Activated CD4-positive, alpha-beta T cell treated with anti-CD3 and anti-CD28 coated beads, Interleukin-2, amount 10 ng/mL, durations not matched to agents 24 days and 14 days (primary cell): ENCODE results near the gene HS3ST4. TPM values are rescaled to one million over a fixed set of nuclear protein-coding genes. Genes with fewer than 3 reads are reported as not detected.

Source experiments
- DNase-seq: peaks from one replicate; pipeline ENCODE4 v3.0.0; 2022
- H3K27ac Mint-ChIP-seq: one replicate; pipeline ENCODE4 v1.8.0; 2022; ENCODE audit warnings: mild to moderate bottlenecking, mixed read lengths
- H3K27me3 Mint-ChIP-seq: one replicate; pipeline ENCODE4 v1.8.0; 2022; ENCODE audit warnings: mixed read lengths
- H3K36me3 Mint-ChIP-seq: one replicate; pipeline ENCODE4 v1.8.0; 2022; ENCODE audit warnings: low read depth, mild to moderate bottlenecking, mixed read lengths
- H3K4me1 Mint-ChIP-seq: one replicate; pipeline ENCODE4 v1.8.0; 2021; ENCODE audit warnings: mixed read lengths
- H3K4me3 Mint-ChIP-seq: one replicate; pipeline ENCODE4 v1.8.0; 2022; ENCODE audit warnings: mild to moderate bottlenecking, moderate library complexity, mixed read lengths
- H3K9me3 Mint-ChIP-seq: one replicate; pipeline ENCODE4 v1.8.0; 2021; ENCODE audit warnings: mixed read lengths
- intact Hi-C: fragments of 100-400 bp; cut with micrococcal nuclease; formaldehyde crosslinking; loops from one replicate; pipeline ENCODE4 v1.15.1; 2023
- total RNA-seq: library from RNA; stranded (reverse); gene quantifications from 2 replicates; pipeline ENCODE4 v1.2.3, GENCODE V29; 2022

The HS3ST4 gene
- total RNA-seq = not detected in 2 replicates

DNA sequence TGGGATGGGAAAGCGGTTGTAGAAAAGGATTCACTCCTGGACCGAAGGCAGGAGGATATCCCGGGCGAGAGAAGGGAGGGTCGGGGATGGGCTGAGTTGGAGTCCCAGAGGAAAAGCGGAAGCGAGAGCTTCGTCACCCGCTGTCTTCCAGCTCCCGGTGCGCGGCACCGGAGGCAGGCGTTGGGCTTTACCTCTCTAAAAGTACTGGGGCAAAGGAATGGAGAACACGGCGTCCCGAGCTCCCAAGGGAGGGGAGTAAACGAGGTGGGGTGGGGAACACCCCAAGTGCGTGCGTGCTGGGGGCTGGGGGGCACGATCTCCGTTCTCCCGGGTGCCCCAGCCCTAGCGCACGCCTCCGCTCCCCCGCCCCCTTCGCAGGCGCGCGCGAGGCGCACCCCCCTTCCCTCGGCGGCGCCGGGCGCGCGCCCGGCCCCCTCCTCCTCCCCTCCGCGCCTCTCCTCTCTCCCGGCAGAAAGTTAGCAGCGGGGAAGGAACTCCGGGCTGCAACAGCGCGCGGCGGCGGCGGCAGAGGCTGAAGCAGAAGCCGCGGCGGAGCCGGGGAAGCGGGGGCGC is at the start of gene HS3ST4:
HS3ST4 (plus strand) TSS at position 441 of the 573 bp plus-strand sequence.
- peaks cover 56% of the 10 kb centered on the region for H3K27me3 Mint-ChIP-seq
- H3K36me3 Mint-ChIP-seq = no peaks in the 10 kb centered on the region
- H3K9me3 Mint-ChIP-seq = no peaks in the 10 kb centered on the region
- no peaks in the 10 kb centered on the region for H3K4me1 Mint-ChIP-seq
- intact Hi-C loops = no loop called here
- H3K4me3 Mint-ChIP-seq = peak within 1 kb of the TSS; percentile 18
- no peak within 1 kb of the TSS for H3K27ac Mint-ChIP-seq
- DNase-seq = no peak

- H3K27me3 Mint-ChIP-seq = no peaks in the 10 kb centered on the region
- H3K27ac Mint-ChIP-seq = no peak overlapping the region
- DNase-seq = no peak
- no peaks in the 10 kb centered on the region for H3K9me3 Mint-ChIP-seq
- no peaks in the 10 kb centered on the region for H3K36me3 Mint-ChIP-seq
- intact Hi-C loops = no loop called here
- H3K4me1 Mint-ChIP-seq = no peaks in the 10 kb centered on the region
- H3K4me3 Mint-ChIP-seq = no peak overlapping the region
These were observed 48.1 kb upstream of the HS3ST4 start for GRCh38 chr16:25643633-25644032.

- no peaks in the 10 kb centered on the region for H3K4me1 Mint-ChIP-seq
- intact Hi-C loops = no loop called here
- DNase-seq = no peak
These were observed 35.1 kb upstream of the HS3ST4 start for GRCh38 chr16:25656639-25657038.

GRCh38 chr16:25676820-25677219 is 14.9 kb upstream of the HS3ST4 start:
- Mint-ChIP-seq H3K27me3 (no peaks in the 10 kb centered on the region), H3K4me3 (no peak overlapping the region), H3K27ac (no peak overlapping the region), H3K9me3 (no peaks in the 10 kb centered on the region), H3K4me1 (no peaks in the 10 kb centered on the region), H3K36me3 (no peaks in the 10 kb centered on the region)
- DNase-seq = no peak
- intact Hi-C loops = no loop called here

More at GRCh38 chr16:25656639-25657038, 35.1 kb upstream of the HS3ST4 start:
- H3K36me3 Mint-ChIP-seq = no peaks in the 10 kb centered on the region
- no peak overlapping the region for H3K4me3 Mint-ChIP-seq
- peaks cover 6% of the 10 kb centered on the region for H3K9me3 Mint-ChIP-seq
- H3K27ac Mint-ChIP-seq = no peak overlapping the region
- no peaks in the 10 kb centered on the region for H3K27me3 Mint-ChIP-seq

- DNase-seq = no peak
- H3K27me3 Mint-ChIP-seq = no peaks in the 10 kb centered on the region
- H3K36me3 Mint-ChIP-seq = no peaks in the 10 kb centered on the region
- H3K27ac Mint-ChIP-seq = no peak overlapping the region
- no peaks in the 10 kb centered on the region for H3K9me3 Mint-ChIP-seq
- no peaks in the 10 kb centered on the region for H3K4me1 Mint-ChIP-seq
- no peak overlapping the region for H3K4me3 Mint-ChIP-seq
- intact Hi-C loops = no loop called here
These were observed 12.2 kb upstream of the HS3ST4 start for GRCh38 chr16:25679511-25679910.

- DNase-seq = no peak
These were observed 2.5 kb upstream of the HS3ST4 start for GRCh38 chr16:25689137-25689836.

DNA sequence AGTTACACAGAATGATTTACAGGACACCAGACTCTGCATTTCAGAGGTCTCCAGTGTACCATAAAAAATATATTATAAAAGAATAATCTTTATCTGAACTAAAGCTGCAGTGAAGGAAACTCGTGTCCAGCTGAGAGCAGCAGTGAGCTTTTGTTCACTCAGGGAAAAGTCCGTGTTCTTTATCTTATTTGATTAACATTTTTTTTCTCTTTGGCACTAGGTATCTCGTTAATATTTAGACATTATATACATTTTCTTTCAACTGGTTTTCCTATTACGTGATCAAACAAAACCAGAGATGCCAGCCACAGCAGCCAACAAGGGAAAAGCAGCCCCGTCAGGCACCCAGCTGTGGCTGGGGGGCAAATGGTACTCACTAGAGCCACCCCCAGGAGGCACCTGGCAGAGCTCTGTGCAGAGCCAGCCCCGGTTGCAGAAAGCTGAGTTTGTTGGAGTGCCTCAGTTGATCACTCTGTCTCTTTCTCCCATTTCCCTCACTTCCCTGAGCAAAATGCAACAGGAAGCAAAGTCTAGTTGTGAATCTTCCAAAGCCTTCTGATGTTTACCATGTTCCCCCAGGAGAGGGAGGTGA is 1.1 kb upstream of the HS3ST4 start:
- Mint-ChIP-seq H3K27me3 (peaks cover 50% of the 10 kb centered on the region), H3K27ac (no peak overlapping the region), H3K4me1 (no peaks in the 10 kb centered on the region), H3K36me3 (no peaks in the 10 kb centered on the region), H3K9me3 (no peaks in the 10 kb centered on the region), H3K4me3 (no peak overlapping the region)
- DNase-seq = no peak
- intact Hi-C loops = no loop called here

More at GRCh38 chr16:25689137-25689836, 2.5 kb upstream of the HS3ST4 start:
- H3K4me1 Mint-ChIP-seq = no peaks in the 10 kb centered on the region
- H3K36me3 Mint-ChIP-seq = no peaks in the 10 kb centered on the region
- no peaks in the 10 kb centered on the region for H3K9me3 Mint-ChIP-seq
- no peak overlapping the region for H3K4me3 Mint-ChIP-seq
- no peak overlapping the region for H3K27ac Mint-ChIP-seq
- H3K27me3 Mint-ChIP-seq = peaks cover 37% of the 10 kb centered on the region
- intact Hi-C loops = no loop called here

- Mint-ChIP-seq H3K9me3 (no peaks in the 10 kb centered on the region), H3K27me3 (peaks cover 56% of the 10 kb centered on the region)
These were observed 587 bp downstream of the HS3ST4 start for GRCh38 chr16:25692351-25692741.

GRCh38 chr16:25692742-25693508 is 1.2 kb downstream of the HS3ST4 start:
- Mint-ChIP-seq H3K36me3 (no peaks in the 10 kb centered on the region), H3K27me3 (peaks cover 56% of the 10 kb centered on the region), H3K4me3 (no peak overlapping the region), H3K4me1 (no peaks in the 10 kb centered on the region), H3K9me3 (no peaks in the 10 kb centered on the region), H3K27ac (no peak overlapping the region)
- no peak for DNase-seq
- intact Hi-C loops = no loop called here

More at GRCh38 chr16:25692351-25692741, 587 bp downstream of the HS3ST4 start:
- Mint-ChIP-seq H3K36me3 (no peaks in the 10 kb centered on the region), H3K4me1 (no peaks in the 10 kb centered on the region), H3K4me3 (no peak overlapping the region), H3K27ac (no peak overlapping the region)
- no peak for DNase-seq
- intact Hi-C loops = no loop called here

DNA sequence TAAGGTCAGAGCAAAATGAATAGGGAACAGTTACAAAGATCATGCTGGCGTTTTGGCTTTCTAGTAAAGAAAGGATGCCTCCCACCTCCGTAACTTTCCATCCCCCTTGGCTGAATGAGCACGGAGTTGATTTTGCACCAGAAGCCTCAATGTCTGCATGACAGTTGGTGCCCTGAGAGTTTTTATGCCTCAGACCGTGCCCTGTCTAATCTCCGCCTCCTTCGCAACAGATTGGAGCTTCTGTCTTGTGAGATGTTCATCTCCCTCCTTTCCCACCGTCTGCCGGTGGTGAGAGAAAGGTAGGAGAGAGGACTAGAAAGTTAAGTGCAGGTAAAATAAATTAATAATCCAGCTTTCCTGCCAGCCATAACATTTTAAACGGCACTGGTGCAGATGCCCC is 1.9 kb downstream of the HS3ST4 start:
- Mint-ChIP-seq H3K4me3 (no peak overlapping the region), H3K27ac (no peak overlapping the region)
- intact Hi-C loops = no loop called here

DNA sequence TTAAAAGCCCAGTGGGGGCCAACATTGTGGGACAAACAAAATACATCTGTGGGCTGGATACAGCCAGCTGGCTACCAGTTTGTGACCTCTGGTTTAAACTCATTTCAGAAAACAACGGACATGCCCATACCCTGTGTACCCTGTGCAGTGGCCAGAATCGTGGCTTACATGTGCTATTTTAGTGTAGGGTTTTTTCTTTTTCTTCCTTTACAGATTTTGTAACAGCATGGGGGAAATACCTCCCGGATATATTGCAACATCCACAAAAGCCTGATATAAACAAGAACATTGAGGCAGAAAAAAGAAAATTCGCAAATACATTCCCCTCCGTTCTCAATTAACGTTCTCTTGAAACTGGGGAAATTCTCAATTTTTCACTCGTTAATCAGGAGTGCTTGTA is 7.3 kb downstream of the HS3ST4 start:
- no peak for DNase-seq
- H3K36me3 Mint-ChIP-seq = no peaks in the 10 kb centered on the region
- H3K9me3 Mint-ChIP-seq = no peaks in the 10 kb centered on the region
- intact Hi-C loops = no loop called here
- no peak overlapping the region for H3K27ac Mint-ChIP-seq
- H3K4me3 Mint-ChIP-seq = no peak overlapping the region
- no peaks in the 10 kb centered on the region for H3K4me1 Mint-ChIP-seq
- H3K27me3 Mint-ChIP-seq = peaks cover 27% of the 10 kb centered on the region

More for the DNA sequence above, 1.9 kb downstream of the HS3ST4 start:
- H3K27me3 Mint-ChIP-seq = peaks cover 59% of the 10 kb centered on the region
- H3K36me3 Mint-ChIP-seq = no peaks in the 10 kb centered on the region
- H3K4me1 Mint-ChIP-seq = no peaks in the 10 kb centered on the region
- DNase-seq = no peak
- H3K9me3 Mint-ChIP-seq = no peaks in the 10 kb centered on the region

DNA sequence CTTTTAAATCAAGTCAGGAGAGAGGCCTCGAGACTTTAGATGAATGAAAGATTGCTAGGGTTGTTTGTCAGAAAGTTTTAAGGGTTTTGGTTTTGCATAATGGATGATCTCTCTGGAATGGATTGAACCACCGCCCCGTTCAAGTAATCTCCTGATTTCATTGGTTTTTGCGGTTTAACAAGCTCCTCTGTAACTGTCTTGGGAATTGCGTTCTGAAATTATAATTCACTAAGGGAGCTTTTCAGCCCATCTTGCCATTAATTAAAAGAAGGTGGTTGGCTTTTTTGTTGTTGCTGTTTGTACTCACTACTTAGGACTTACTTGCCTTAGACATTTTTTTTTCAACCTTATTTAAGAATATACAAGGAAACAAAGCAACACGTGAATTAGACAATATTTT is 8.8 kb downstream of the HS3ST4 start:
- Mint-ChIP-seq H3K9me3 (no peaks in the 10 kb centered on the region), H3K27me3 (peaks cover 14% of the 10 kb centered on the region), H3K27ac (no peak overlapping the region), H3K36me3 (no peaks in the 10 kb centered on the region), H3K4me3 (no peak overlapping the region), H3K4me1 (no peaks in the 10 kb centered on the region)
- no peak for DNase-seq
- intact Hi-C loops = no loop called here

- intact Hi-C loops = no loop called here
- Mint-ChIP-seq H3K9me3 (no peaks in the 10 kb centered on the region), H3K4me1 (no peaks in the 10 kb centered on the region), H3K4me3 (no peak overlapping the region), H3K27ac (no peak overlapping the region), H3K27me3 (peaks cover 8% of the 10 kb centered on the region), H3K36me3 (no peaks in the 10 kb centered on the region)
- no peak for DNase-seq
These were observed 15.8 kb downstream of the HS3ST4 start for GRCh38 chr16:25707553-25707952.
